RWPE2 (cell line): ENCODE data around the gene TARS1.
"Not testable (repeated sequence)": the region's sequence is repeated elsewhere in the genome, so short reads cannot be mapped to it uniquely, and the experiment has no call there.

ENCODE experiments used
- ATAC-seq: fragments of 200-7000 bp; cut with Tn5 transposase; 3 replicates; pipeline ENCODE4 v1.9.1; 2021; ENCODE audit warnings: low read depth
- DNase-seq: peaks from one replicate; pipeline ENCODE4 v3.0.0-alpha.2; 2020; ENCODE audit warnings: low spot score
- H3K27ac ChIP-seq: fragments of 450-650 bp; 2 replicates; pipeline ENCODE4 v1.5.1; 2017; ENCODE audit warnings: mild to moderate bottlenecking; ENCODE audit not compliant: poor library complexity, severe bottlenecking
- H3K27me3 ChIP-seq: fragments of 250-450 bp; sonication (Bioruptor Pico); 2 replicates; pipeline ENCODE4 v1.5.1; 2021; ENCODE audit warnings: mild to moderate bottlenecking, moderate library complexity; ENCODE audit not compliant: insufficient read depth, poor library complexity, severe bottlenecking
- H3K36me3 ChIP-seq: fragments of 250-450 bp; sonication (Bioruptor Pico); 2 replicates; pipeline ENCODE4 v1.5.1; 2020; ENCODE audit warnings: low read depth, mild to moderate bottlenecking, moderate library complexity
- H3K4me1 ChIP-seq: fragments of 250-450 bp; sonication (Bioruptor Pico); 2 replicates; pipeline ENCODE4 v1.5.1; 2021; ENCODE audit warnings: mild to moderate bottlenecking, moderate library complexity; ENCODE audit not compliant: insufficient read depth, poor library complexity, severe bottlenecking
- H3K4me3 ChIP-seq: fragments of 250-450 bp; sonication (Bioruptor Pico); 2 replicates; pipeline ENCODE4 v1.5.1; 2021; ENCODE audit warnings: mild to moderate bottlenecking, moderate library complexity; ENCODE audit not compliant: severe bottlenecking
- H3K9me3 ChIP-seq: fragments of 250-450 bp; sonication (Bioruptor Pico); 2 replicates; pipeline ENCODE4 v1.5.1; 2021; ENCODE audit warnings: mild to moderate bottlenecking, moderate library complexity; ENCODE audit not compliant: severe bottlenecking
- TF ChIP-seq, protein P1 (sequence below): fragments of 450-650 bp; IDR thresholded peaks from one replicate; pipeline ENCODE4 v1.5.1; 2017; ENCODE audit warnings: mild to moderate bottlenecking, moderate library complexity; ENCODE audit not compliant: poor library complexity, severe bottlenecking

The TARS1 gene

DNA sequence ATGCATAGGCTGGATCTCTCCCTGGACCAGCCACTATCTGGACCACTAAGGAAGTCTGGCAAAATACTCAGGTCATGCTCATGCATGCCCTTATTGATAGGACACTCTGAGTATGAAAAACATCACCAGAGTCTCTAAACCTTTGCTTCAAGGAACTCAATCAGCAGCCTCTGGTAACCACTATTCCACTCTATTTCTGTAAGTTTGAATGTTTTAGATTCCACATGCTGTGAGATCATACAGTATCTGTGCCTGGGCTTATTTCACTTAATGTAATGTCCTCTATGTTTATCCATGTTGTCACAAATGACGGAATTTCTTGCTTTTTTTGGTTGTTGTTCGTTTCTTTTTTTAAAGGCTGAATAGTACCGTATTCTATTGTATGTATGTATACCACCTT, 68.3 kb downstream of the TARS1 start:
- TF ChIP-seq, protein P1, sequence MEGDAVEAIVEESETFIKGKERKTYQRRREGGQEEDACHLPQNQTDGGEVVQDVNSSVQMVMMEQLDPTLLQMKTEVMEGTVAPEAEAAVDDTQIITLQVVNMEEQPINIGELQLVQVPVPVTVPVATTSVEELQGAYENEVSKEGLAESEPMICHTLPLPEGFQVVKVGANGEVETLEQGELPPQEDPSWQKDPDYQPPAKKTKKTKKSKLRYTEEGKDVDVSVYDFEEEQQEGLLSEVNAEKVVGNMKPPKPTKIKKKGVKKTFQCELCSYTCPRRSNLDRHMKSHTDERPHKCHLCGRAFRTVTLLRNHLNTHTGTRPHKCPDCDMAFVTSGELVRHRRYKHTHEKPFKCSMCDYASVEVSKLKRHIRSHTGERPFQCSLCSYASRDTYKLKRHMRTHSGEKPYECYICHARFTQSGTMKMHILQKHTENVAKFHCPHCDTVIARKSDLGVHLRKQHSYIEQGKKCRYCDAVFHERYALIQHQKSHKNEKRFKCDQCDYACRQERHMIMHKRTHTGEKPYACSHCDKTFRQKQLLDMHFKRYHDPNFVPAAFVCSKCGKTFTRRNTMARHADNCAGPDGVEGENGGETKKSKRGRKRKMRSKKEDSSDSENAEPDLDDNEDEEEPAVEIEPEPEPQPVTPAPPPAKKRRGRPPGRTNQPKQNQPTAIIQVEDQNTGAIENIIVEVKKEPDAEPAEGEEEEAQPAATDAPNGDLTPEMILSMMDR: no peak
- Histone ChIP-seq H3K36me3 (no peaks in the 10 kb centered on the region), H3K4me1 (no peaks in the 10 kb centered on the region), H3K4me3 (no peak overlapping the region), H3K27ac (no peak overlapping the region), H3K9me3 (no peaks in the 10 kb centered on the region), H3K27me3 (no peaks in the 10 kb centered on the region)
- DNase-seq: no peak
- no peak for ATAC-seq

DNA sequence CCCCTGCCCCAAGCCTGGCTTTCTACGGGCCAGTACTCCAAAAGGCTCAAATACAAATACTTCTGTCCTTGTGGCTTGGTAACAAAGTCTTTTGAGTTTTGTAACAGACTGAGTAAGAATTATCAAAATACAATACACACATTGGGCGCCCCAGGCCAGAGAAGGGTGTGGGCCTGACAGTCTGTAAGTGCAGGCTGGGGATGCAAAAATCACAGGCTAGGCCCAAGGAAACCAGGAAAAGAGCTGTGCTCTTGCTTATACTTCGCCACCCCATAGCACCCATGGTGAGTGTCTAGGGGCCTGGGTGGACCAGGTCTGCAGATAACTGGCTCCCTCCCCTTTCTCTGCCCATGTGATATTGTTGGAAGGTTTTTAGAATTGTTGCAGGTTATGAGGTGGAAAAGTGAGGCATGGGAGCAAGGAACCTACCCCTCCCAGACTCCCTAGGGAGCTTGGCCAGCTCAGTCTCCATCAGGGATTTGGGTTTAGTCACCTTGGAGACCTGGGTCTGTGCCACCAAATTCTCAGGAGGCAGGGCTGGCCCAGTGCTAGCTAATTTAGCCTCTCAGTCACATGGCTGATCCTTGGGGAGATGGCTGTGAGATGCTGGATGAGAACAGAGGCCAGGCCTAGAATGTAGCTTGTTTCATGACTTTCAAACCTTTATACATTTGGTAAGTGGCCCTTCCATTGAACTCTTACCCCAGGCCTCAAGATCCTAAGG, 72.9 kb downstream of the TARS1 start:
- TF ChIP-seq, protein P1: no peak
- H3K4me3 ChIP-seq: no peak overlapping the region
- H3K27ac ChIP-seq: no peak overlapping the region
- no peaks in the 10 kb centered on the region for H3K27me3 ChIP-seq
- H3K9me3 ChIP-seq: no peaks in the 10 kb centered on the region
- no peak for DNase-seq
- H3K36me3 ChIP-seq: no peaks in the 10 kb centered on the region
- H3K4me1 ChIP-seq: no peaks in the 10 kb centered on the region
- ATAC-seq: no peak

DNA sequence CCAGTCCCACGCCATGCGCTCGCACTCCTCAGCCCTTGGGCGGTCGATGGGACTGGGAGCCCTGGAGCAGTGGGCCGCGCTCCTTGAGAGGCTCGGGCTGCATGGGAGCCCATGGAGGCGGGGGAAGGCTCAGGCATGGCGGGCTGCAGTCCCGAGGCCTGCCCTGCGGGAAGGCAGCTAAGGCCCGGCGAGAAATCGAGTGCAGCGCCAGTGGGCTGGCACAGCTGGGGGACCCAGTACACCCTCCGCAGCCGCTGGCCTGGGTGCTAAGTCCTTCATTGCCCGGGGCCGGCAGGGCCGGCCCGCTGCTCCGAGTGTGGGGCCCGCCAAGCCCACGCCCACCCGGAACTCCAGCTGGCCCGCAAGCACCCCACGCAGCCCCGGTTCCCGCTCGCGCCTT, 74.6 kb downstream of the TARS1 start:
- not testable (repeated sequence) for H3K27me3 ChIP-seq, ATAC-seq, H3K4me3 ChIP-seq, H3K9me3 ChIP-seq, H3K4me1 ChIP-seq, DNase-seq, H3K36me3 ChIP-seq, H3K27ac ChIP-seq

DNA sequence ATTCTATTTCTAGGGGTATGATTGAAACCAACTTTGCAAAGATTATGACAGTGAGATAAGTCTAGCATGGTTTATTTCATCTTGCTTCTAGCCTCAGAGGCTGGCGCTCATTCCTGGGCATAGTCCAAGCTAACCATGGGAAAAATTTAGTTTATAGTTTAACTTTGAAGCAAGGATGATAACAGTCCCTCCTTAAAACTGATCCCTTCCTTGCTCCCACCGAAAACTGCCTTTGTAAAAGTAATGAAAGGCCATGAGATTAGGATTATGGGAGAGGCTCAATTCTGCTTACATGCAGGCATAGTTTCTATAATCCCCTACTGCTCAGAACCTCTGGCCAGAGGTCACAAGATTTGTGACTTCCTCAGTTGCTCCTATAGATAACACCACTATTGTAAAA, 75.7 kb downstream of the TARS1 start:
- Histone ChIP-seq H3K4me1 (no peaks in the 10 kb centered on the region), H3K36me3 (no peaks in the 10 kb centered on the region), H3K27ac (no peak overlapping the region), H3K27me3 (no peaks in the 10 kb centered on the region), H3K9me3 (no peaks in the 10 kb centered on the region), H3K4me3 (no peak overlapping the region)
- DNase-seq (no peak), ATAC-seq (no peak)
- TF ChIP-seq, protein P1: no peak
